Measurements from ENCODE around the gene ADSS2.

DNA sequence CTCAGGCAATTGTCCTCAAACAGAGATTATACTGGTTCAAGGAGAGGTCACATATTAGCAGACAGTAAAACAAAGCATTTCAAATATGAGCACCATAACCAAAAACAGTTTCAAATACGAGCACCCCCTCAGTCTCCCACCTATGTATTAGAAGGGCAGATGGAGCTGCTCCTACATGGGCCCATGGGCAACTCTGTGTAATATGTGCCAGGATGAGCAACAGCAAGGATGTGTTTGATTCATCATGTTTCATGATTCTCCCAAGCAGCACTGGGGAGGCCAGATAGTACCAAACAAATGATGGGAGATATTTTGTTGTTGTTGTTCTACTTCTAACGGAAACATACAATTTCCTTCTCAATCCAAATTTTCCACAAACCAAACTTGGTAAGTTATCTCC, 8.9 kb downstream of the ADSS2 start:
- TF ChIP-seq, protein P1, sequence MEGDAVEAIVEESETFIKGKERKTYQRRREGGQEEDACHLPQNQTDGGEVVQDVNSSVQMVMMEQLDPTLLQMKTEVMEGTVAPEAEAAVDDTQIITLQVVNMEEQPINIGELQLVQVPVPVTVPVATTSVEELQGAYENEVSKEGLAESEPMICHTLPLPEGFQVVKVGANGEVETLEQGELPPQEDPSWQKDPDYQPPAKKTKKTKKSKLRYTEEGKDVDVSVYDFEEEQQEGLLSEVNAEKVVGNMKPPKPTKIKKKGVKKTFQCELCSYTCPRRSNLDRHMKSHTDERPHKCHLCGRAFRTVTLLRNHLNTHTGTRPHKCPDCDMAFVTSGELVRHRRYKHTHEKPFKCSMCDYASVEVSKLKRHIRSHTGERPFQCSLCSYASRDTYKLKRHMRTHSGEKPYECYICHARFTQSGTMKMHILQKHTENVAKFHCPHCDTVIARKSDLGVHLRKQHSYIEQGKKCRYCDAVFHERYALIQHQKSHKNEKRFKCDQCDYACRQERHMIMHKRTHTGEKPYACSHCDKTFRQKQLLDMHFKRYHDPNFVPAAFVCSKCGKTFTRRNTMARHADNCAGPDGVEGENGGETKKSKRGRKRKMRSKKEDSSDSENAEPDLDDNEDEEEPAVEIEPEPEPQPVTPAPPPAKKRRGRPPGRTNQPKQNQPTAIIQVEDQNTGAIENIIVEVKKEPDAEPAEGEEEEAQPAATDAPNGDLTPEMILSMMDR (IDR thresholded peaks at IDR 0.05; ENCODE audit: insufficient read depth, low read depth, low read length), result no peak
- TF ChIP-seq EZH2 (IDR thresholded peaks at IDR 0.05; ENCODE audit: insufficient read depth, low read length), result no peak

Data from astrocyte (in vitro differentiated cells and primary cell).